Keratinocyte (primary cell): Measurements from ENCODE around the gene ST8SIA2.

Source experiments
- CTCF ChIP-seq, 3 experiments: IDR thresholded peaks in 1 of 3; conservative IDR thresholded peaks in 1 of 3; optimal IDR thresholded peaks in 1 of 3; 2 replicates in 2 of 3; 3 replicates in 1 of 3; pipeline versions ENCODE3 to v1.5.1; 2011; ENCODE audit warnings: low read length in 3 of 3, mild to moderate bottlenecking in 3 of 3, moderate library complexity in 2 of 3, control low read depth in 1 of 3, inconsistent platforms in 1 of 3; ENCODE audit not compliant: insufficient read depth in 2 of 3; ENCODE audit errors: extremely low read depth in 1 of 3
- EZH2 ChIP-seq: IDR thresholded peaks from one replicate; pipeline ENCODE4 v1.6.1; 2012; ENCODE audit warnings: inconsistent platforms, mild to moderate bottlenecking, low read length, moderate library complexity

GRCh38 chr15:92503889-92504288, 110.2 kb downstream of the ST8SIA2 start:
- no peak for TF ChIP-seq CTCF (optimal IDR thresholded peaks at IDR 0.05 in 1 of 3, IDR thresholded peaks at IDR 0.05 in 1 of 3, conservative IDR thresholded peaks at IDR 0.05 in 1 of 3; ENCODE audit: extremely low read depth in 1 of 3, insufficient read depth in 2 of 3, low read length in 3 of 3)
- TF ChIP-seq EZH2, result no peak
